Common myeloid progenitor, CD34-positive (primary cell): Measurements from ENCODE around the gene PLCB4.

Experiments used
- CTCF ChIA-PET: fragments of 350-600 bp; sonication (Branson Sonifier 250); formaldehyde crosslinking; loops from one replicate; lab custom pipeline; 2021; ENCODE audit warnings: antibody characterized with exemption; lab: Charles Lee
- POLR2A ChIA-PET: fragments of 350-600 bp; sonication (Branson Sonifier 250); formaldehyde crosslinking; loops from one replicate; lab custom pipeline; 2021; ENCODE audit warnings: antibody characterized with exemption; lab: Charles Lee
- DNase-seq, 3 donors: peaks; one replicate each; pipeline versions ENCODE4 v3.0.0 to v3.0.0-alpha.2; 2013
- H3K27ac ChIP-seq, 2 experiments: 1 replicate in 1 of 2; 2 replicates in 1 of 2; pipeline ENCODE4 v1.7.0; 2013; ENCODE audit warnings: inconsistent platforms in 2 of 2, low read length in 2 of 2, mild to moderate bottlenecking in 2 of 2, low read depth in 1 of 2, moderate library complexity in 1 of 2; ENCODE audit not compliant: severe bottlenecking in 2 of 2, insufficient read depth in 1 of 2, poor library complexity in 1 of 2
- H3K27me3 ChIP-seq, 5 experiments: replicated peaks in 2 of 5; 1 replicate in 3 of 5; 2 replicates in 2 of 5; pipeline versions ENCODE4 v1.6.1 to v1.7.0; 2013; ENCODE audit warnings: low read length in 4 of 5, mild to moderate bottlenecking in 2 of 5, moderate library complexity in 2 of 5, inconsistent platforms in 1 of 5; ENCODE audit not compliant: insufficient read depth in 5 of 5, control insufficient read depth in 4 of 5
- H3K36me3 ChIP-seq, 4 experiments: 1 replicate in 2 of 4; 2 replicates in 2 of 4; pipeline versions ENCODE4 v1.6.1 to v1.7.0; 2013; ENCODE audit warnings: low read length in 3 of 4, control low read depth in 1 of 4, mild to moderate bottlenecking in 1 of 4; ENCODE audit not compliant: control insufficient read depth in 4 of 4, insufficient read depth in 4 of 4
- H3K4me1 ChIP-seq, 4 experiments: 1 replicate in 3 of 4; 2 replicates in 1 of 4; pipeline versions ENCODE4 v1.6.1 to v1.7.1; 2013; ENCODE audit warnings: low read length in 3 of 4, mild to moderate bottlenecking in 3 of 4, control low read depth in 1 of 4, inconsistent platforms in 1 of 4, moderate library complexity in 1 of 4; ENCODE audit not compliant: control insufficient read depth in 4 of 4, insufficient read depth in 4 of 4; ENCODE audit errors: control extremely low read depth in 1 of 4
- H3K4me3 ChIP-seq, 7 experiments: 1 replicate in 4 of 7; 2 replicates in 3 of 7; pipeline versions ENCODE4 v1.5.1 to v1.7.0; 2013; ENCODE audit warnings: mild to moderate bottlenecking in 7 of 7, low read length in 6 of 7, moderate library complexity in 6 of 7, inconsistent platforms in 2 of 7, low read depth in 2 of 7, control low read depth in 1 of 7; ENCODE audit not compliant: insufficient read depth in 4 of 7, control insufficient read depth in 1 of 7; ENCODE audit errors: extremely low read depth in 1 of 7
- H3K9me3 ChIP-seq, 5 experiments: 1 replicate in 4 of 5; 2 replicates in 1 of 5; pipeline versions ENCODE4 v1.6.1 to v1.7.1; 2013; ENCODE audit warnings: low read length in 4 of 5, mild to moderate bottlenecking in 2 of 5, inconsistent platforms in 1 of 5, low read depth in 1 of 5, moderate library complexity in 1 of 5; ENCODE audit not compliant: control insufficient read depth in 4 of 5, insufficient read depth in 2 of 5; ENCODE audit errors: control extremely low read depth in 1 of 5
- WGBS: methylation state at CpG from one replicate; pipeline ENCODE4 v1.1.5; 2013; ENCODE audit not compliant: insufficient coverage; 5-methylcytosine and 5-hydroxymethylcytosine counted together

The PLCB4 gene

DNA sequence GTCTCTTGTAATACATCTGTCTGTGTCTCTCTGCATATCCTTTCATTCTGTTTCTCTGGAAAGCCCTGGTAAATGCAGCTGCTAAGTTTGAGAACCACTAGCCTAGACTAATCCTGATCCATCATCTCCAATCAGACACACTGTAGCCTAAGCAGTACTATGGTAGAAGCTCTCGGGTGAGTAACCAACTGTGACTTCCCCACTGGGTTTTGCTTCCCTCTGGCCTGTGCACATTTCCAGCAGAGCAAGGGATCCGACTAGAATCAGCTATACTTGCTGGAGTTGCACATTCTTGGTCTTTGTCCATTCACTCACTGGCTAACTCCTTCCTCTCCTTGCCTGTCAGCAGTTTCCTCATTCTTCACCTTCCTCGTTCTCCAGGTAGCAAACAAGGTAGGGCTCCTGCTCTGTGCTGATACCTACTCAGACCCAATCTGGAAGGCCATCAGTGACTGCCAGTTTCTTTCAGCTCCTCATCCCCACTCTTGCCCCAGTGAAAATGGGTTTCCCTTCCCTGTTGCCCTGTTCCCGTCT lies 184.2 kb downstream of the PLCB4 start:
- H3K9me3 ChIP-seq, result no peaks in the 10 kb centered on the region
- H3K4me1 ChIP-seq, result no peaks in the 10 kb centered on the region
- WGBS, result 98% methylated on average over 4 of the region's 4 CpGs
- no peaks in the 10 kb centered on the region for H3K36me3 ChIP-seq
- no peaks in the 10 kb centered on the region for H3K27me3 ChIP-seq
- ChIA-PET POLR2A (no interaction called here), CTCF (interaction anchor here (0.7 to 2.3 kb wide), 2 partner anchors 10 to 399 kb away, joined by 3 to 8 read pairs; no protein-coding TSS in a partner anchor)
- H3K27ac ChIP-seq, result no peak overlapping the region
- H3K4me3 ChIP-seq, result no peak overlapping the region
- DNase-seq, result no peak

DNA sequence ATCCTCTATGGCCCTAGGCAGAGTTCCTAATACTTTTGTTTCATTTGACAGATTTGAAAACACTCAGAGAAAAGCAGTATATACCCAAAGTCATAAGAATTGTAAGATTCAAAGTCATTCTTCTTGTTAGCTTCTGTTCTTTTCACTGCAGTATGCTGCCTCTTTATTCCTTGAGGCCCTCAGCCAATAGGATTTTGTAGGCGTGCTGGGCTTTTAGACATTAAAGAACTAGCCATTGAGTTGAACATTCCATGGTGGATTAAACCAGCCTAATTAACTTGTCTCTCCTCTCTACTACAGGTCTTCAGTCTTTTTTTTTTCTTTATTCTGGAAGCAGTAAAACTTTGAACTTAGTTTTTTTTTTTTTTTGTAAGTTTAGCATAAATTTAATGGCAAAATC lies 186.3 kb downstream of the PLCB4 start:
- Histone ChIP-seq H3K4me1 (peaks cover 0 to 7% (median 2%) of the 10 kb centered on the region in 4 experiments), H3K4me3 (no peak overlapping the region), H3K27me3 (no peaks in the 10 kb centered on the region), H3K9me3 (no peaks in the 10 kb centered on the region), H3K36me3 (no peaks in the 10 kb centered on the region), H3K27ac (no peak overlapping the region)
- WGBS, result 100% methylated on average over 1 of the region's 1 CpG
- ChIA-PET CTCF (no interaction called here), POLR2A (no interaction called here)
- no peak for DNase-seq

GRCh38 chr20:9256393-9256792 lies 187.5 kb downstream of the PLCB4 start:
- H3K27me3 ChIP-seq, result no peaks in the 10 kb centered on the region
- no peak overlapping the region for H3K4me3 ChIP-seq
- POLR2A ChIA-PET, result no interaction called here
- DNase-seq, result no peak
- H3K27ac ChIP-seq, result no peak overlapping the region
- H3K36me3 ChIP-seq, result no peaks in the 10 kb centered on the region
- peaks cover 0 to 7% (median 2%) of the 10 kb centered on the region in 4 experiments for H3K4me1 ChIP-seq
- no peaks in the 10 kb centered on the region for H3K9me3 ChIP-seq
- WGBS, result no CpG with 5 or more reads among the region's 3 CpGs
- CTCF ChIA-PET, result no interaction called here

DNA sequence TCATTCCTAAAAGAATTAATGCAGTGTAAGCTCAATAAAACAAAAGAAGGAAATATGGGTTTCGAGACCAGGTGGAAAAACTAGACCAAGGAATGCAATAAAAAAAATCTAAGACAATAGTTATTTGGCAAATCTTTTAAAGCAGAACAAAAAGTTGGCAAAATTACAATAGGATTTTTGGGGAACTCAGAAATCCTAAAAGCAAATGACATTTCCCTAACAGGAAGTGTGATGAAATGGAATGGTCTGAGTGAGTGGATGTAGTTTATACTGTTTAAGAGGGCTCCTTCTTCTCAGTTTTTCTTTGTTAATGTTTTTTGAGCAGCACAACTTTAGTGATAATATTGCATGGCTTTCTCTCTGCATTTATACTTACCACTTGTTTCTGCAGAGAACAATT lies 190.0 kb downstream of the PLCB4 start:
- 86% methylated on average over 1 of the region's 1 CpG for WGBS
- CTCF ChIA-PET, result no interaction called here
- no peaks in the 10 kb centered on the region for H3K9me3 ChIP-seq
- POLR2A ChIA-PET, result no interaction called here
- DNase-seq, result peak in 2 of 3 donors; percentile 11 to 19
- H3K4me3 ChIP-seq, result no peak overlapping the region
- no peaks in the 10 kb centered on the region for H3K36me3 ChIP-seq
- H3K4me1 ChIP-seq, result peaks cover 0 to 9% (median 5%) of the 10 kb centered on the region in 4 experiments
- no peaks in the 10 kb centered on the region for H3K27me3 ChIP-seq
- no peak overlapping the region for H3K27ac ChIP-seq

DNA sequence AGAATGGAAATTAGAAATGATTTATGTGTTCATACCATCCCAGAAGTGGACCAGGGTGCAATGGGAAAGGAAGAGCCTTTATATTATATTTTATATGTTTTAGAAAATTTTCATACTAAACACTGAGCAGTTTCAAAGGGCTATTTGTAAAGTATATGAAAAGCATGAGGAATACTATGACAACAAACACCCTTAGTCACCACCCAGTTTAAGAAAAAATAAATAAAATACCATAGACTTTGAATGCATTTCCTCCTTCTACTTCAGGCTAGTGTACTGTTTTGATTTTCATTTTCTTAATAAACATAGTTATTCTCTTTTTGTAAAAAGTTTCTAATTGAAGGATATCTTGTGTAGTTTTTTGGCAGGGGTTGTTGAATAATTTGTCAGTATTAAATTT lies 191.1 kb downstream of the PLCB4 start:
- Histone ChIP-seq H3K36me3 (no peaks in the 10 kb centered on the region), H3K4me1 (peaks cover 0 to 9% (median 5%) of the 10 kb centered on the region in 4 experiments), H3K4me3 (no peak overlapping the region), H3K9me3 (no peaks in the 10 kb centered on the region), H3K27me3 (no peaks in the 10 kb centered on the region), H3K27ac (no peak overlapping the region)
- DNase-seq, result no peak
- ChIA-PET POLR2A (no interaction called here), CTCF (no interaction called here)

DNA sequence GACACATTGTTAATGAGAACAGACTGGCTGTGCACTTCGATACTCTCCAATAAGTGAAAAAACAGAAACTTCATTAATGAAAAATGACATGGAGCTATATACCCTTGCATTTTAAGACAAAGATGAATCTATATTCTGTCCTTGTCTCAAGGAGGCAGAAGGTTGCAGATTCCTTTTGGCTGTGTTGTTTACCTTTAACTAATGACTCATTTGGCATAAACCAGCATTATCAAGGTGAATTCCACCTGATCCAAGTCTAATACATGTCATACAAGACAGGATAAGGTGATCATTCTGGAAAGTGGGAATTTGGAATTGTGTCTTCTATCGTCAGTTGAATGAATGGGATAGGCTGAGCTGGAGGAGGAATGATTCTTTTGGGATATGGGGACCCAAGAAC lies 192.9 kb downstream of the PLCB4 start:
- no peaks in the 10 kb centered on the region for H3K27me3 ChIP-seq
- CTCF ChIA-PET, result interaction anchor here (0.6 to 1.9 kb wide), 7 partner anchors 14 to 163 kb away, joined by 3 to 5 read pairs (median 4); no protein-coding TSS in a partner anchor
- WGBS, result 100% methylated on average over 1 of the region's 2 CpGs

GRCh38 chr20:9262653-9263194 lies 193.8 kb downstream of the PLCB4 start:
- Histone ChIP-seq H3K27me3 (no peaks in the 10 kb centered on the region), H3K27ac (no peak overlapping the region), H3K36me3 (peaks cover 0 to 1% (median 0%) of the 10 kb centered on the region in 4 experiments), H3K4me1 (peaks cover 0 to 9% (median 5%) of the 10 kb centered on the region in 4 experiments), H3K4me3 (no peak overlapping the region), H3K9me3 (no peaks in the 10 kb centered on the region)
- 22% methylated on average over 2 of the region's 3 CpGs for WGBS
- peak in 2 of 3 donors; percentile 19 to 23 for DNase-seq
- ChIA-PET POLR2A (no interaction called here), CTCF (interaction anchor here (0.9 to 1.9 kb wide), 6 partner anchors 11 to 103 kb away, joined by 3 to 5 read pairs (median 4); no protein-coding TSS in a partner anchor)

More for the DNA sequence above, 192.9 kb downstream of the PLCB4 start:
- Histone ChIP-seq H3K9me3 (no peaks in the 10 kb centered on the region), H3K4me3 (no peak overlapping the region), H3K36me3 (no peaks in the 10 kb centered on the region), H3K27ac (no peak overlapping the region), H3K4me1 (peaks cover 0 to 9% (median 5%) of the 10 kb centered on the region in 4 experiments)
- POLR2A ChIA-PET, result no interaction called here
- DNase-seq, result no peak
